Liver (tissue), 9 donors: ENCODE measurements around the gene MTIF2. TPM values are rescaled to one million over a fixed set of nuclear protein-coding genes. Genes with fewer than 3 reads are reported as not detected.
"Not testable (repeated sequence)": the region's sequence is repeated elsewhere in the genome, so short reads cannot be mapped to it uniquely, and the experiment has no call there.

Experiments
- DNase-seq: peaks from one replicate; pipeline ENCODE4 v3.0.0-alpha.2; 2017; ENCODE audit warnings: low spot score
- H3K27ac ChIP-seq, 2 donors: one replicate each; pipeline ENCODE4 v1.7.0; 2013; ENCODE audit warnings: inconsistent platforms in 2 of 2, low read length in 2 of 2, control low read depth in 1 of 2, low read depth in 1 of 2, mild to moderate bottlenecking in 1 of 2
- H3K27me3 ChIP-seq, 4 donors: one replicate each; pipeline versions ENCODE4 v1.6.1 to v1.7.0; 2013; ENCODE audit warnings: low read length in 3 of 4, inconsistent platforms in 1 of 4, mild to moderate bottlenecking in 1 of 4, moderate library complexity in 1 of 4; ENCODE audit not compliant: control insufficient read depth in 4 of 4, insufficient read depth in 4 of 4
- H3K36me3 ChIP-seq, 4 donors: one replicate each; pipeline versions ENCODE4 v1.6.1 to v1.7.0; 2013; ENCODE audit warnings: low read length in 3 of 4, mild to moderate bottlenecking in 3 of 4, low read depth in 1 of 4, moderate library complexity in 1 of 4; ENCODE audit not compliant: control insufficient read depth in 4 of 4, insufficient read depth in 3 of 4
- H3K4me1 ChIP-seq, 4 donors: one replicate each; pipeline versions ENCODE4 v1.6.1 to v1.7.0; 2013; ENCODE audit warnings: low read length in 3 of 4, mild to moderate bottlenecking in 3 of 4, moderate library complexity in 1 of 4; ENCODE audit not compliant: control insufficient read depth in 4 of 4, insufficient read depth in 4 of 4
- H3K4me3 ChIP-seq, 3 donors: one replicate each; pipeline versions ENCODE4 v1.6.1 to v1.7.0; 2013; ENCODE audit warnings: low read length in 3 of 3, control low read depth in 1 of 3, low read depth in 1 of 3, mild to moderate bottlenecking in 1 of 3
- H3K9ac ChIP-seq, 2 donors: one replicate each; pipeline ENCODE4 v1.7.0; 2013; ENCODE audit warnings: low read length in 2 of 2, mild to moderate bottlenecking in 2 of 2, moderate library complexity in 2 of 2, control low read depth in 1 of 2, low read depth in 1 of 2
- H3K9me3 ChIP-seq, 4 donors: one replicate each; pipeline versions ENCODE4 v1.6.1 to v1.7.0; 2013; ENCODE audit warnings: low read length in 3 of 4; ENCODE audit not compliant: control insufficient read depth in 4 of 4
- FOXA1 ChIP-seq: IDR thresholded peaks from 2 replicates; pipeline ENCODE4 v1.6.1; 2016; ENCODE audit warnings: antibody characterized with exemption
- FOXA2 ChIP-seq: IDR thresholded peaks from 2 replicates; pipeline ENCODE4 v1.6.1; 2016; ENCODE audit warnings: antibody characterized with exemption
- HNF4A ChIP-seq, 2 donors: conservative IDR thresholded peaks; 2 replicates each; pipeline ENCODE4 v1.6.1; 2016; ENCODE audit warnings: antibody characterized with exemption in 2 of 2, mild to moderate bottlenecking in 2 of 2
- HNF4G ChIP-seq: IDR thresholded peaks from 2 replicates; pipeline ENCODE4 v1.6.1; 2016; ENCODE audit warnings: antibody characterized with exemption
- JUND ChIP-seq, 2 donors: IDR thresholded peaks; 2 replicates each; pipeline ENCODE4 v1.6.1; 2016; ENCODE audit warnings: antibody characterized with exemption in 2 of 2
- NR2F2 ChIP-seq: IDR thresholded peaks from 2 replicates; pipeline ENCODE4 v1.6.1; 2016; ENCODE audit warnings: antibody characterized with exemption
- RXRA ChIP-seq, 2 donors: IDR thresholded peaks; 2 replicates each; pipeline ENCODE4 v1.6.1; 2017 to 2018; ENCODE audit warnings: antibody characterized with exemption in 2 of 2, mild to moderate bottlenecking in 1 of 2
- SP1 ChIP-seq: IDR thresholded peaks from 2 replicates; pipeline ENCODE4 v1.6.1; 2018; ENCODE audit warnings: antibody characterized with exemption, mild to moderate bottlenecking
- TAF1 ChIP-seq: conservative IDR thresholded peaks from 2 replicates; pipeline ENCODE4 v1.6.1; 2016; ENCODE audit warnings: antibody characterized with exemption, mild to moderate bottlenecking
- YY1 ChIP-seq: IDR thresholded peaks from 2 replicates; pipeline ENCODE4 v1.6.1; 2016; ENCODE audit warnings: antibody characterized with exemption, mild to moderate bottlenecking
- WGBS: extraction: QIAGEN DNeasy Blood & Tissue Kit; methylation state at CpG from one replicate; pipeline ENCODE4 v1.1.7; 2013; 5-methylcytosine and 5-hydroxymethylcytosine counted together
- polyA plus RNA-seq, 2 donors: library from polyadenylated mRNA; stranded (reverse) in 1 of 2; unstranded in 1 of 2; fragments of 200-250 nt in 1 of 2; fragments of >200 nt in 1 of 2; fragmentation: Nextera tagmentation in 1 of 2; extraction: Ambion mirVana in 1 of 2; gene quantifications; one replicate each; pipeline versions ENCODE4 v1.2.1 to v1.2.3, GENCODE V29; 2013 to 2015
- total RNA-seq, 2 donors: library from RNA; depleted of rRNA; stranded (reverse); fragments of >200 nt; gene quantifications; one replicate each; pipeline ENCODE4 v1.2.3, GENCODE V29; 2014
- TF ChIP-seq, protein P1 (sequence below): fragments of 150-350 bp; IDR thresholded peaks from 2 replicates; pipeline ENCODE4 v1.5.1; 2017; ENCODE audit warnings: improper control_type of control experiment, low read depth, low read length; ENCODE audit not compliant: missing input control
- TF ChIP-seq, protein P2 (sequence below): IDR thresholded peaks from 2 replicates; pipeline ENCODE4 v1.6.1; 2016; ENCODE audit warnings: antibody characterized with exemption
- TF ChIP-seq, protein P3 (sequence below): IDR thresholded peaks from 2 replicates; pipeline ENCODE4 v1.6.1; 2016; ENCODE audit warnings: antibody characterized with exemption
- TF ChIP-seq, protein P4 (sequence below): IDR thresholded peaks from 2 replicates; pipeline ENCODE4 v1.6.1; 2016; ENCODE audit warnings: antibody characterized with exemption
- TF ChIP-seq, protein P5 (sequence below): IDR thresholded peaks from 2 replicates; pipeline ENCODE4 v1.6.1; 2016; ENCODE audit warnings: antibody characterized with exemption, mild to moderate bottlenecking
- donor health status: healthy.
- donor health status: healthy.
- donor health status: healthy.
- donor health status: healthy.
- donor health status: healthy.

The MTIF2 gene
- total and polyA plus RNA-seq, 4 donors = 15.4 to 29.7 (median 18.2) TPM

DNA sequence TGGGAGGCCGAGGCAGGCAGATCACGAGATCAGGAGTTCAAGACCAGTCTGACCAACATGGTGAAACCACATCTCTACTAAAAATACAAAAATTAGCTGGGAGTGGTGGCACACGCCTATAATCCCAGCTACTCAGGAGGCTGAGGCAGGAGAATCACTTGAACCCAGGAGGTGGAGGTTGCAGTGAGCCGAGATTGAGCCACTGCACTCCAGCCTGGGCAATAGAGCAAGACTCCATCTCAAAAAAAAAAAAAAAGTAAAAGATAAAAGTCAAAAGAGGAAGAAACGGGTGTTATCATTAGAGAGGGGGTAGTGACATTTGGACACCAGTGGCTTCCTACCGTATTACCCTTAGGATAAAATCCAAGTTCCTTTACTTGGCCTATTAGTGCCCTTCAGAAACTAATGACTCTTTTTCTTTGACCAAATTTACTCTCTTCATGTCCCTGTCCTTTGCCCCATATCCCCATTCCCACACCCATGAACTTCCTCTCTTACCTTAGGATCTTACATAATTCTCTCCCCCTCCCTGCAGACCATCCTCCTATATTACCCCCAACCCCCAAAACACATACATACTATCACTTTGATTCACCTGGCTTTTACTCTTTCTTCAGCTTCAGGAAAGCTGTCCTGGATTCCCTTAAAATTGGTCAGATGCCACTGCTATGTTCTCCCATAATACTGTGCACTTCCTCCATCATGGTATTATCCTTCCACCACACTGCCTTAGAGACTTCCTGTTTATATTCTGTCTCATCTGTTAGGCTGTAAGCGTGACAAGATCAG is 41.4 kb downstream of the MTIF2 start:
- not testable (repeated sequence) for H3K27me3 ChIP-seq, H3K9ac ChIP-seq, H3K9me3 ChIP-seq, H3K27ac ChIP-seq, H3K36me3 ChIP-seq, DNase-seq, H3K4me3 ChIP-seq
- WGBS = 71% methylated on average over 7 of the region's 7 CpGs
- TF ChIP-seq YY1 = peak; percentile 15
- peak; percentile 39 for TF ChIP-seq SP1
- H3K4me1 ChIP-seq = peaks cover 0 to 16% (median 7%) of the 10 kb centered on the region in 4 donors

DNA sequence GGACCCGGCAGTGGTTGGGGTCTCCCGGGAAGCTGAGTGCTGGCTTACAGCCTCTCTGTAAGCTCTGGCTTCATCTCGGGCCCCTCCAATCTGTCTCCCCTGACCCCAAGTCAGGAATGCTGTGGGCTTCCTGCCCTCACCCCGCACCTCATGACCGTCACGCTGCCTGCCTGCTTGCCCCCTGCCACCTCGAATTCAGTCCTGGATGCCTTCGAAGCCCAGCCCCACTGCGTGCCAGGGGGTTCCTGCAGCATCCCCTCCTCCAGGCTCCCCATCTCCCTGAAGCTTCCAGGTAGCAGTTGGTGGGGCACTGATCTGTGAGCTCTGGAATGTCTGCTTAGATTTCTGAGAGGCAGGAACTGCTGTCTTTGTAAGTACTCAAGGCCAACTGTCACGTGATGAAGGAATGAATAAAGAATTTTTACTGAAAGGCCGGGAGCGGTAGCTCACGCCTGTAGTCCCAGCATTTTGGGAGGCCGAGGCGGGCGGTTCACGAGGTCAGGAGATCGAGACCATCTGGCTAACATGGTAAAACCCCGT is 43.5 kb downstream of the MTIF2 start:
- peaks cover 0 to 2% (median 0%) of the 10 kb centered on the region in 4 donors for H3K36me3 ChIP-seq

DNA sequence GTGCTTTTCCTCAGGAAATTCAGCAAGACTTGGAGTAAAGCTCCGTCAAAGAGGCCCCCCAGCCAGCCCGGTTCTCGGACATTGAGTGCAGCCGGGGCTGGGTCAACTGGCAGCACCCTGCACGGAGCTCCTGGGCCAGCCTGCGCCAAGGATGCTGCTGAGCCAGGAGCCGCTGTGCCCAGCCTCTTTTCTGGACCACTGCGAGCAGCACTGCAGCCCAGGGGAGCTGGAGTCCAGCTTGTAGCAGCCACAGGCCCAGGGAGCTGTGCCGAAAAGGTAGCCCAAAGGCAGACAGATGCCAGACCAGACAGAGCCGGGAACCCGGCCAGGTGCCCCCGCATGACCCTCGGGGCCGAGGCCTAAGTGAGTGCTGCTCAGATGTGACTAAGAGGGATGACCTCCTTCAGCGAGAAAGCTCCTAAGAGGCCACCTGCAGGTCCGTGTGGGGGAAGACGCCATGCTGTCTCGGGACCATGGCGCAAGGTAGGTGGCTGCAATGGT is 44.2 kb downstream of the MTIF2 start:
- WGBS = 85% methylated on average over 19 of the region's 19 CpGs
- peaks cover 0 to 2% (median 0%) of the 10 kb centered on the region in 4 donors for H3K36me3 ChIP-seq
- no peaks in the 10 kb centered on the region for H3K9me3 ChIP-seq
- H3K27ac ChIP-seq = no peak overlapping the region
- DNase-seq = no peak
- H3K9ac ChIP-seq = no peak overlapping the region
- peaks cover 0 to 8% (median 1%) of the 10 kb centered on the region in 4 donors for H3K4me1 ChIP-seq
- H3K4me3 ChIP-seq = no peak overlapping the region
- H3K27me3 ChIP-seq = no peaks in the 10 kb centered on the region
- TF ChIP-seq FOXA2 (no peak), HNF4A (conservative IDR thresholded peaks at IDR 0.05) (no peak), JUND (IDR thresholded peaks at IDR 0.05) (no peak), HNF4G (no peak), SP1 (no peak), FOXA1 (no peak), NR2F2 (no peak), TAF1 (no peak)
- TF ChIP-seq, protein P1, sequence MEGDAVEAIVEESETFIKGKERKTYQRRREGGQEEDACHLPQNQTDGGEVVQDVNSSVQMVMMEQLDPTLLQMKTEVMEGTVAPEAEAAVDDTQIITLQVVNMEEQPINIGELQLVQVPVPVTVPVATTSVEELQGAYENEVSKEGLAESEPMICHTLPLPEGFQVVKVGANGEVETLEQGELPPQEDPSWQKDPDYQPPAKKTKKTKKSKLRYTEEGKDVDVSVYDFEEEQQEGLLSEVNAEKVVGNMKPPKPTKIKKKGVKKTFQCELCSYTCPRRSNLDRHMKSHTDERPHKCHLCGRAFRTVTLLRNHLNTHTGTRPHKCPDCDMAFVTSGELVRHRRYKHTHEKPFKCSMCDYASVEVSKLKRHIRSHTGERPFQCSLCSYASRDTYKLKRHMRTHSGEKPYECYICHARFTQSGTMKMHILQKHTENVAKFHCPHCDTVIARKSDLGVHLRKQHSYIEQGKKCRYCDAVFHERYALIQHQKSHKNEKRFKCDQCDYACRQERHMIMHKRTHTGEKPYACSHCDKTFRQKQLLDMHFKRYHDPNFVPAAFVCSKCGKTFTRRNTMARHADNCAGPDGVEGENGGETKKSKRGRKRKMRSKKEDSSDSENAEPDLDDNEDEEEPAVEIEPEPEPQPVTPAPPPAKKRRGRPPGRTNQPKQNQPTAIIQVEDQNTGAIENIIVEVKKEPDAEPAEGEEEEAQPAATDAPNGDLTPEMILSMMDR = no peak
- TF ChIP-seq, protein P2, sequence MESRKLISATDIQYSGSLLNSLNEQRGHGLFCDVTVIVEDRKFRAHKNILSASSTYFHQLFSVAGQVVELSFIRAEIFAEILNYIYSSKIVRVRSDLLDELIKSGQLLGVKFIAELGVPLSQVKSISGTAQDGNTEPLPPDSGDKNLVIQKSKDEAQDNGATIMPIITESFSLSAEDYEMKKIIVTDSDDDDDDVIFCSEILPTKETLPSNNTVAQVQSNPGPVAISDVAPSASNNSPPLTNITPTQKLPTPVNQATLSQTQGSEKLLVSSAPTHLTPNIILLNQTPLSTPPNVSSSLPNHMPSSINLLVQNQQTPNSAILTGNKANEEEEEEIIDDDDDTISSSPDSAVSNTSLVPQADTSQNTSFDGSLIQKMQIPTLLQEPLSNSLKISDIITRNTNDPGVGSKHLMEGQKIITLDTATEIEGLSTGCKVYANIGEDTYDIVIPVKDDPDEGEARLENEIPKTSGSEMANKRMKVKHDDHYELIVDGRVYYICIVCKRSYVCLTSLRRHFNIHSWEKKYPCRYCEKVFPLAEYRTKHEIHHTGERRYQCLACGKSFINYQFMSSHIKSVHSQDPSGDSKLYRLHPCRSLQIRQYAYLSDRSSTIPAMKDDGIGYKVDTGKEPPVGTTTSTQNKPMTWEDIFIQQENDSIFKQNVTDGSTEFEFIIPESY = no peak
- TF ChIP-seq, protein P3, sequence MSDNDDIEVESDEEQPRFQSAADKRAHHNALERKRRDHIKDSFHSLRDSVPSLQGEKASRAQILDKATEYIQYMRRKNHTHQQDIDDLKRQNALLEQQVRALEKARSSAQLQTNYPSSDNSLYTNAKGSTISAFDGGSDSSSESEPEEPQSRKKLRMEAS = no peak

More for the DNA sequence above, 43.5 kb downstream of the MTIF2 start:
- Histone ChIP-seq H3K27me3 (no peaks in the 10 kb centered on the region), H3K4me1 (peaks cover 0 to 8% (median 1%) of the 10 kb centered on the region in 4 donors), H3K4me3 (no peak overlapping the region), H3K27ac (no peak overlapping the region), H3K9me3 (no peaks in the 10 kb centered on the region), H3K9ac (no peak overlapping the region)
- WGBS = 91% methylated on average over 19 of the region's 19 CpGs
- TF ChIP-seq HNF4G = no peak
- no peak for TF ChIP-seq RXRA (IDR thresholded peaks at IDR 0.05)
- TF ChIP-seq SP1 = no peak
- TF ChIP-seq, protein P4, sequence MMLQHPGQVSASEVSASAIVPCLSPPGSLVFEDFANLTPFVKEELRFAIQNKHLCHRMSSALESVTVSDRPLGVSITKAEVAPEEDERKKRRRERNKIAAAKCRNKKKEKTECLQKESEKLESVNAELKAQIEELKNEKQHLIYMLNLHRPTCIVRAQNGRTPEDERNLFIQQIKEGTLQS = no peak
- no peak for TF ChIP-seq JUND (IDR thresholded peaks at IDR 0.05)
- TF ChIP-seq, protein P5, sequence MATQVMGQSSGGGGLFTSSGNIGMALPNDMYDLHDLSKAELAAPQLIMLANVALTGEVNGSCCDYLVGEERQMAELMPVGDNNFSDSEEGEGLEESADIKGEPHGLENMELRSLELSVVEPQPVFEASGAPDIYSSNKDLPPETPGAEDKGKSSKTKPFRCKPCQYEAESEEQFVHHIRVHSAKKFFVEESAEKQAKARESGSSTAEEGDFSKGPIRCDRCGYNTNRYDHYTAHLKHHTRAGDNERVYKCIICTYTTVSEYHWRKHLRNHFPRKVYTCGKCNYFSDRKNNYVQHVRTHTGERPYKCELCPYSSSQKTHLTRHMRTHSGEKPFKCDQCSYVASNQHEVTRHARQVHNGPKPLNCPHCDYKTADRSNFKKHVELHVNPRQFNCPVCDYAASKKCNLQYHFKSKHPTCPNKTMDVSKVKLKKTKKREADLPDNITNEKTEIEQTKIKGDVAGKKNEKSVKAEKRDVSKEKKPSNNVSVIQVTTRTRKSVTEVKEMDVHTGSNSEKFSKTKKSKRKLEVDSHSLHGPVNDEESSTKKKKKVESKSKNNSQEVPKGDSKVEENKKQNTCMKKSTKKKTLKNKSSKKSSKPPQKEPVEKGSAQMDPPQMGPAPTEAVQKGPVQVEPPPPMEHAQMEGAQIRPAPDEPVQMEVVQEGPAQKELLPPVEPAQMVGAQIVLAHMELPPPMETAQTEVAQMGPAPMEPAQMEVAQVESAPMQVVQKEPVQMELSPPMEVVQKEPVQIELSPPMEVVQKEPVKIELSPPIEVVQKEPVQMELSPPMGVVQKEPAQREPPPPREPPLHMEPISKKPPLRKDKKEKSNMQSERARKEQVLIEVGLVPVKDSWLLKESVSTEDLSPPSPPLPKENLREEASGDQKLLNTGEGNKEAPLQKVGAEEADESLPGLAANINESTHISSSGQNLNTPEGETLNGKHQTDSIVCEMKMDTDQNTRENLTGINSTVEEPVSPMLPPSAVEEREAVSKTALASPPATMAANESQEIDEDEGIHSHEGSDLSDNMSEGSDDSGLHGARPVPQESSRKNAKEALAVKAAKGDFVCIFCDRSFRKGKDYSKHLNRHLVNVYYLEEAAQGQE = no peak
- TF ChIP-seq, protein P3 = no peak
- DNase-seq = no peak
